Activated CD8-positive, alpha-beta memory T cell treated with anti-CD3 and anti-CD28 coated beads, Interleukin-2, amount 10 ng/mL, durations not matched to agents 7 days and 5 days (primary cell): ENCODE measurements around the gene BIRC5. TPM values are rescaled to one million over a fixed set of nuclear protein-coding genes. Genes with fewer than 3 reads are reported as not detected.

Source experiments
- ATAC-seq: fragments of 150-1000 bp; cut with Tn5 transposase; one replicate; pipeline ENCODE4 v1.10.0; 2021; ENCODE audit warnings: moderate library complexity
- CTCF ChIA-PET: fragments of 350-600 bp; sonication (Branson Sonifier 250); formaldehyde crosslinking; loops from one replicate; lab custom pipeline; 2021; ENCODE audit warnings: antibody characterized with exemption; lab: Charles Lee
- DNase-seq: peaks from one replicate; pipeline ENCODE4 v3.0.0-alpha.2; 2020
- H3K27ac Mint-ChIP-seq: one replicate; pipeline ENCODE4 v1.8.0; 2021; ENCODE audit warnings: mild to moderate bottlenecking, mixed read lengths
- H3K27me3 Mint-ChIP-seq: one replicate; pipeline ENCODE4 v1.8.0; 2021; ENCODE audit warnings: mixed read lengths
- H3K36me3 Mint-ChIP-seq: one replicate; pipeline ENCODE4 v1.8.0; 2021; ENCODE audit warnings: mild to moderate bottlenecking, mixed read lengths
- H3K4me1 Mint-ChIP-seq: one replicate; pipeline ENCODE4 v1.8.0; 2021; ENCODE audit warnings: mixed read lengths
- H3K4me3 Mint-ChIP-seq: one replicate; pipeline ENCODE4 v1.8.0; 2021; ENCODE audit warnings: mild to moderate bottlenecking, moderate library complexity, mixed read lengths
- H3K9me3 Mint-ChIP-seq: one replicate; pipeline ENCODE4 v1.8.0; 2022; ENCODE audit warnings: low read depth, mixed read lengths
- total RNA-seq, 2 experiments: library from RNA; stranded (reverse); gene quantifications; one replicate each; pipeline ENCODE4 v1.2.3, GENCODE V29; 2021

The BIRC5 gene
- total RNA-seq, 2 experiments from 2014 or later, result 87.7 to 93.0 TPM

DNA sequence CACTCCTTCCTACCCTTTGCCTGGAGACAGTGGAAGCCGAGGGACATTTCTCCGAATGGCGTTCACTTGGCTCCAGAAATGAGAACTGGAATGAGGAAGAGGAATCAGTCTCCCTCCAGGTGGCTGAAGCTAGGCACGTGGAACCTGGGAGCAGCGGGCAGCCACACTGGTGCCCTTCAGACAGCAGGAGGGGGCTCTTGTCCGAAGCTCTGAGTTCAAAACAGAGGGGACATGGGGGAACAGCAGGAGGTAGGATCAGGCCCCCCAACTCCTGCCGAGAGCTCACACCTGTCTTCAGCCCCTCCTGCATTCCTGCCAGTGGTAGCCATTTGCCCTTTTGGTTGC lies 58.8 kb downstream of the BIRC5 start:
- Mint-ChIP-seq H3K4me1 (peaks cover 11% of the 10 kb centered on the region), H3K36me3 (no peaks in the 10 kb centered on the region), H3K27me3 (peaks cover 17% of the 10 kb centered on the region), H3K4me3 (no peak overlapping the region), H3K9me3 (no peaks in the 10 kb centered on the region), H3K27ac (no peak overlapping the region)
- no peak for ATAC-seq
- CTCF ChIA-PET, result interaction anchor here (2.3 kb wide), 1 partner anchor 149 kb away, joined by 9 read pairs; no protein-coding TSS in a partner anchor
- DNase-seq, result no peak

DNA sequence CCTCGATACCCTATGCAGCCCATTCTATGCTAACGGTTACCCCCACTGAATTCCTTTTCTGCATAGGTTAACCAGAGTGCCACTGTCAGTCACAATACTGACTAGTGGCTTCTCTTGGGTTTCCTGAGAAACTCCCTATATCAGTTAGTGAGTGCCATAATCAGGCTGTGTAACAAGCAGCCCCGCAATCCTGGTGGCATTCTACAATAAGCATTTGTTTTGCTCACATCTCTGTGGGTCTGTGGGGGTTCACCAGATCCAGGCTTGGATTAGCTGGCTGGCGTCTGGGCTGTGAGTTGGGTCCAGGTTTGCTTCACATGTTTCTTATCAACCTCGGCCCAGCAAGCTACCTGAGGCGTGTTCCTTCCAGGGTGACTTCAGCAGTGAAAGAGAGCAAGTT lies 59.8 kb downstream of the BIRC5 start:
- no peaks in the 10 kb centered on the region for H3K9me3 Mint-ChIP-seq
- no peaks in the 10 kb centered on the region for H3K36me3 Mint-ChIP-seq
- ATAC-seq, result no peak
- H3K27me3 Mint-ChIP-seq, result peaks cover 17% of the 10 kb centered on the region
- no peak overlapping the region for H3K27ac Mint-ChIP-seq
- peaks cover 11% of the 10 kb centered on the region for H3K4me1 Mint-ChIP-seq
- no peak for DNase-seq
- H3K4me3 Mint-ChIP-seq, result no peak overlapping the region
- CTCF ChIA-PET, result interaction anchor here (1.3 to 2.3 kb wide), 2 partner anchors 11 to 148 kb away, joined by 5 to 9 read pairs; no protein-coding TSS in a partner anchor

Other genes starting within 250 kb of the BIRC5 start
- 100 to 1,000 TPM; 347 to 431 TPM for gene TMC6, start 85.5 kb upstream of the BIRC5 start, total RNA-seq
- gene TMC8, start 83.5 kb upstream of the BIRC5 start, total RNA-seq, result 100 to 1,000 TPM; 251 to 292 TPM
- not detected for gene C17orf99, start 67.9 kb upstream of the BIRC5 start, total RNA-seq
- gene SYNGR2, start 45.7 kb upstream of the BIRC5 start, total RNA-seq, result 10 to 100 TPM; 41.2 to 80.3 TPM
- 100 to 1,000 TPM; 145 to 164 TPM for gene TK1, start 27.2 kb upstream of the BIRC5 start, total RNA-seq
- gene AFMID, start 26.9 kb upstream of the BIRC5 start, total RNA-seq, result 10 to 100 TPM; 17.1 to 24.2 TPM
- not detected for gene TMEM235, start 17.4 kb downstream of the BIRC5 start, total RNA-seq
- gene SOCS3, start 145.8 kb downstream of the BIRC5 start, total RNA-seq, result 10 to 100 TPM in 1 of 2 experiments, 1 to 10 TPM in 1; 9.9 to 21.3 TPM
- gene PGS1, start 164.4 kb downstream of the BIRC5 start, total RNA-seq, result 10 to 100 TPM; 52.2 to 70.2 TPM